HG03378 (cell line): ENCODE results near the gene TOX4.
"Not testable (repeated sequence)": the region's sequence is repeated elsewhere in the genome, so short reads cannot be mapped to it uniquely, and the experiment has no call there.

ENCODE experiments used
- ATAC-seq: cut with Tn5 transposase; IDR thresholded peaks from one replicate; pipeline ENCODE4 v1.9.1; 2021; ENCODE audit warnings: mild to moderate bottlenecking, moderate library complexity; ENCODE audit not compliant: unreplicated experiment

Gene TOX4

GRCh38 chr14:21476925-21477681 lies at the start of gene TOX4, which contains the start of gene RAB2B:
Gene TOX4 (plus strand): TSS chr14:21477195. CDS start chr14:21477279, 84 bp downstream.
Gene RAB2B (minus strand): TSS chr14:21476959. CDS start chr14:21476872, 87 bp downstream.
- peak; percentile 98 for ATAC-seq

- ATAC-seq = no peak
These were observed 48.1 kb upstream of the TOX4 start for GRCh38 chr14:21428930-21429329.

GRCh38 chr14:21431126-21431525 lies 45.9 kb upstream of the TOX4 start:
- ATAC-seq = no peak

- no peak for ATAC-seq
These were observed 40.4 kb upstream of the TOX4 start for GRCh38 chr14:21436567-21437062.

- ATAC-seq = peak; percentile 97
These were observed 39.7 kb upstream of the TOX4 start for GRCh38 chr14:21437063-21437901.

GRCh38 chr14:21440859-21441258 lies 36.1 kb upstream of the TOX4 start:
- no peak for ATAC-seq

GRCh38 chr14:21442657-21443056 lies 34.3 kb upstream of the TOX4 start:
- ATAC-seq = not testable (repeated sequence)

GRCh38 chr14:21449899-21450216 lies 27.1 kb upstream of the TOX4 start:
- no peak for ATAC-seq

- no peak for ATAC-seq
These were observed 22.0 kb upstream of the TOX4 start for GRCh38 chr14:21454843-21455544.

- ATAC-seq = no peak
These were observed 21.4 kb upstream of the TOX4 start for GRCh38 chr14:21455592-21455911.

- ATAC-seq = peak; percentile 96
These were observed 20.9 kb upstream of the TOX4 start, which contains the start of gene CHD8 for GRCh38 chr14:21455912-21456667. Gene CHD8 (minus strand): TSS chr14:21456123. CDS start chr14:21431643, 24,480 bp downstream.

GRCh38 chr14:21467616-21468015 lies 9.4 kb upstream of the TOX4 start:
- no peak for ATAC-seq

GRCh38 chr14:21475767-21476522 lies 1.1 kb upstream of the TOX4 start:
- no peak for ATAC-seq

- ATAC-seq = peak; percentile 10
These were observed 471 bp upstream of the TOX4 start for GRCh38 chr14:21476523-21476924.

- no peak for ATAC-seq
These were observed 9.7 kb downstream of the TOX4 start for GRCh38 chr14:21486640-21487087.

- ATAC-seq = no peak
These were observed 18.1 kb downstream of the TOX4 start for GRCh38 chr14:21494902-21495762.

- ATAC-seq = no peak
These were observed 19.5 kb downstream of the TOX4 start for GRCh38 chr14:21496453-21496852.

- ATAC-seq = no peak
These were observed 21.8 kb downstream of the TOX4 start for GRCh38 chr14:21498540-21499526.
